Measurements from ENCODE around the gene NOX4.

DNA sequence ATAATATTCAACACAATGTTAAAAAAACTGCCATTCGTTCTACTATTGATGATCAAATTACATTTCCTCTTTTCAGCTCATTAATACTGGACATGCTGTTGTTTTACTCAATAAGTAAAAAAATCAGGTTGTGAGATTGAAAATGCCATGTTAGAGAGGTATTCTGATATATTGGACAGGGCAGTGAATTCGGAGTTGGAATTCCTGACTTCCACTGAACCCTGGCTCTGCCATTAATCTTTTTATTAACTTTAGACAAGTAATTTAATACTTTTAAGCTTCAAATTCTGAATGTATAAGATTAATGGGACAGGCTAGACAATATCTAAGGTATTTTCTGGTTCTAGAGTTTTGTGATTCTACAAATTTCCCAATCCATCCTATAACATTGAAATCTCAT is 12.2 kb upstream of the NOX4 start:
- TF ChIP-seq, protein P1, sequence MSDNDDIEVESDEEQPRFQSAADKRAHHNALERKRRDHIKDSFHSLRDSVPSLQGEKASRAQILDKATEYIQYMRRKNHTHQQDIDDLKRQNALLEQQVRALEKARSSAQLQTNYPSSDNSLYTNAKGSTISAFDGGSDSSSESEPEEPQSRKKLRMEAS (IDR thresholded peaks at IDR 0.05) = no peak
- TF ChIP-seq KDM1A (IDR thresholded peaks at IDR 0.05; ENCODE audit: borderline replicate concordance, low read length) (no peak), YY1 (IDR thresholded peaks at IDR 0.05; ENCODE audit: low read depth, low read length) (no peak)

All from H1 (cell line).